HEK293T (cell line): ENCODE results near the gene TTC8.

Experiments
- CTCF ChIA-PET: fragments of 350-600 bp; formaldehyde crosslinking; extraction: SDS; loops from one replicate; lab custom pipeline; 2021; ENCODE audit warnings: antibody characterized with exemption, inconsistent platforms; lab: Yijun Ruan, JAX
- POLR2A ChIA-PET: fragments of 350-600 bp; formaldehyde crosslinking; extraction: SDS; loops from one replicate; lab custom pipeline; 2020; ENCODE audit warnings: antibody characterized with exemption, inconsistent platforms; lab: Yijun Ruan, JAX
- DNase-seq: peaks from one replicate; pipeline ENCODE4 v3.0.0; 2012; ENCODE audit warnings: mixed read lengths; ENCODE audit errors: extremely low spot score
- ARNT ChIP-seq: fragments of 450-650 bp; IDR thresholded peaks from 2 replicates; pipeline ENCODE4 v1.6.1; 2017; ENCODE audit warnings: mild to moderate bottlenecking
- BHLHE40 ChIP-seq: fragments of 450-650 bp; IDR thresholded peaks from 2 replicates; pipeline ENCODE4 v1.6.1; 2016; ENCODE audit warnings: mild to moderate bottlenecking, moderate library complexity, borderline replicate concordance
- CTBP1 ChIP-seq: fragments of 450-650 bp; IDR thresholded peaks from 2 replicates; pipeline ENCODE4 v1.6.1; 2016; ENCODE audit warnings: borderline replicate concordance
- ELF4 ChIP-seq: fragments of 450-650 bp; IDR thresholded peaks from 2 replicates; pipeline ENCODE4 v1.6.1; 2017; ENCODE audit warnings: antibody characterized with exemption
- FOXA1 ChIP-seq: fragments of 450-650 bp; IDR thresholded peaks from 2 replicates; pipeline ENCODE4 v1.6.1; 2016; ENCODE audit warnings: mild to moderate bottlenecking
- FOXK2 ChIP-seq: fragments of 450-650 bp; IDR thresholded peaks from 2 replicates; pipeline ENCODE4 v1.6.1; 2016; ENCODE audit warnings: mild to moderate bottlenecking
- FOXM1 ChIP-seq: fragments of 450-650 bp; IDR thresholded peaks from 2 replicates; pipeline ENCODE4 v1.6.1; 2017; ENCODE audit warnings: mild to moderate bottlenecking, borderline replicate concordance
- HDGF ChIP-seq: fragments of 450-650 bp; IDR thresholded peaks from 2 replicates; pipeline ENCODE4 v1.6.1; 2017; ENCODE audit warnings: antibody characterized with exemption, borderline replicate concordance
- L3MBTL2 ChIP-seq: fragments of 450-650 bp; conservative IDR thresholded peaks from 2 replicates; pipeline ENCODE4 v1.6.1; 2016; ENCODE audit warnings: mild to moderate bottlenecking
- LEF1 ChIP-seq: fragments of 450-650 bp; IDR thresholded peaks from 2 replicates; pipeline ENCODE4 v1.6.1; 2017; ENCODE audit warnings: mild to moderate bottlenecking, borderline replicate concordance
- NFRKB ChIP-seq: fragments of 450-650 bp; IDR thresholded peaks from 2 replicates; pipeline ENCODE4 v1.6.1; 2016; ENCODE audit warnings: mild to moderate bottlenecking, moderate library complexity
- PKNOX1 ChIP-seq: fragments of 450-650 bp; IDR thresholded peaks from 2 replicates; pipeline ENCODE4 v1.6.1; 2016
- SP1 ChIP-seq: fragments of 450-650 bp; IDR thresholded peaks from 2 replicates; pipeline ENCODE4 v1.6.1; 2017
- SUZ12 ChIP-seq: fragments of 450-650 bp; IDR thresholded peaks from 2 replicates; pipeline ENCODE4 v1.6.1; 2016; ENCODE audit warnings: mild to moderate bottlenecking
- TARDBP ChIP-seq: fragments of 450-650 bp; IDR thresholded peaks from 2 replicates; pipeline ENCODE4 v1.6.1; 2016
- ZNF384 ChIP-seq: fragments of 450-650 bp; IDR thresholded peaks from 2 replicates; pipeline ENCODE4 v1.6.1; 2016

Gene TTC8

GRCh38 chr14:88835661-88836060 lies 11.2 kb downstream of the TTC8 start:
- ChIA-PET POLR2A (no interaction called here), CTCF (no interaction called here)
- no peak for DNase-seq
- TF ChIP-seq CTBP1 (no peak), TARDBP (no peak), ARNT (no peak), FOXK2 (no peak), FOXA1 (no peak), BHLHE40 (no peak), SUZ12 (no peak), ELF4 (no peak), FOXM1 (no peak), L3MBTL2 (no peak), NFRKB (no peak), LEF1 (no peak), ZNF384 (no peak), SP1 (no peak), PKNOX1 (no peak)

GRCh38 chr14:88837495-88837894 lies 13.0 kb downstream of the TTC8 start:
- no peak for DNase-seq
- TF ChIP-seq SP1 = no peak
- no peak for TF ChIP-seq BHLHE40
- TF ChIP-seq ELF4 = no peak
- no peak for TF ChIP-seq ARNT
- TF ChIP-seq L3MBTL2 = no peak
- no peak for TF ChIP-seq CTBP1
- TF ChIP-seq ZNF384 = no peak
- CTCF ChIA-PET = no interaction called here
- POLR2A ChIA-PET = no interaction called here

GRCh38 chr14:88838015-88838414 lies 13.6 kb downstream of the TTC8 start:
- no peak for TF ChIP-seq ARNT
- no peak for TF ChIP-seq FOXK2
- no peak for TF ChIP-seq PKNOX1
- TF ChIP-seq TARDBP = no peak
- no peak for TF ChIP-seq HDGF
- TF ChIP-seq SUZ12 = no peak
- TF ChIP-seq L3MBTL2 = no peak
- CTCF ChIA-PET = no interaction called here
- POLR2A ChIA-PET = no interaction called here
- DNase-seq = no peak

- CTCF ChIA-PET = no interaction called here
- TF ChIP-seq HDGF (no peak), NFRKB (no peak), SUZ12 (no peak)
- no peak for DNase-seq
- POLR2A ChIA-PET = no interaction called here
Observed at GRCh38 chr14:88840926-88841325, 16.5 kb downstream of the TTC8 start.

- POLR2A ChIA-PET = interaction anchor here (2.1 kb wide), 1 partner anchor 17 kb away, joined by 8 read pairs; the partner anchor contains the start of gene TTC8
- CTCF ChIA-PET = no interaction called here
- TF ChIP-seq SP1 (no peak), PKNOX1 (no peak), FOXM1 (no peak), ELF4 (no peak), ZNF384 (no peak), SUZ12 (no peak), FOXK2 (no peak), BHLHE40 (no peak), ARNT (no peak), NFRKB (no peak), HDGF (no peak), CTBP1 (no peak), LEF1 (no peak), TARDBP (no peak), FOXA1 (no peak), L3MBTL2 (no peak)
- DNase-seq = no peak
Observed at GRCh38 chr14:88841741-88842140, 17.3 kb downstream of the TTC8 start.

- TF ChIP-seq NFRKB = no peak
- no peak for TF ChIP-seq ARNT
- no peak for TF ChIP-seq ZNF384
- no peak for TF ChIP-seq TARDBP
- no peak for TF ChIP-seq L3MBTL2
- TF ChIP-seq FOXK2 = no peak
- no peak for TF ChIP-seq CTBP1
- no peak for TF ChIP-seq PKNOX1
- no peak for TF ChIP-seq HDGF
- no peak for TF ChIP-seq SUZ12
- TF ChIP-seq SP1 = no peak
- POLR2A ChIA-PET = interaction anchor here (2.1 kb wide), 1 partner anchor 18 kb away, joined by 8 read pairs; the partner anchor contains the start of gene TTC8
- no peak for DNase-seq
- CTCF ChIA-PET = no interaction called here
Observed at GRCh38 chr14:88842414-88842813, 18.0 kb downstream of the TTC8 start.
